ENCODE data around the gene ATG4C. TPM values are rescaled to one million over a fixed set of nuclear protein-coding genes. Genes with fewer than 3 reads are reported as not detected.

The ATG4C gene
- total and polyA plus RNA-seq, 2 of the 13 experiments (the other 11 are each of a cell fraction or from before 2014, with no cell fraction given), result 4.0 to 11.2 TPM

GRCh38 chr1:62783736-62784508 is at the start of gene ATG4C (continued):
- TF ChIP-seq ZNF609 (CRISPR knock-in tag; IDR thresholded peaks at IDR 0.05; ENCODE audit: borderline replicate concordance), result no peak
- no peak for TF ChIP-seq SRSF1 (optimal IDR thresholded peaks at IDR 0.05; ENCODE audit: low read depth, low read length)
- TF ChIP-seq ZNF784 (CRISPR knock-in tag; IDR thresholded peaks at IDR 0.05; ENCODE audit: borderline replicate concordance), result peak; percentile 69; the same call in 1 of the 2 replicates
- TF ChIP-seq ZNF691 (CRISPR knock-in tag; IDR thresholded peaks at IDR 0.05; ENCODE audit: borderline replicate concordance, low read depth), result peak; percentile 33; the same call in 1 of the 2 replicates
- peak; percentile 54 for TF ChIP-seq FOXA3 (CRISPR knock-in tag; IDR thresholded peaks at IDR 0.05)
- TF ChIP-seq PHF21A (CRISPR knock-in tag; IDR thresholded peaks at IDR 0.05), result peak; percentile 68; the same call in 1 of the 2 replicates
- TF ChIP-seq ZNF687 (CRISPR knock-in tag; IDR thresholded peaks at IDR 0.05), result peak; percentile 78
- peak; percentile 49; the same call in 1 of the 2 replicates for TF ChIP-seq MEIS2 (CRISPR knock-in tag; IDR thresholded peaks at IDR 0.05)
- TF ChIP-seq ZNF883 (CRISPR knock-in tag; IDR thresholded peaks at IDR 0.05; ENCODE audit: not compliant biosample characterization), result no peak
- no peak for TF ChIP-seq MBD4 (IDR thresholded peaks at IDR 0.05; ENCODE audit: borderline replicate concordance, low read length)
- peak; percentile 73; the same call in 1 of the 2 replicates for TF ChIP-seq ZNF501 (CRISPR knock-in tag; IDR thresholded peaks at IDR 0.05)
- peak; percentile 93 for TF ChIP-seq GMEB1 (CRISPR knock-in tag; IDR thresholded peaks at IDR 0.05; ENCODE audit: borderline replicate concordance)
- TF ChIP-seq IRF1 (CRISPR knock-in tag; IDR thresholded peaks at IDR 0.05; ENCODE audit: low read depth), result no peak
